K562 (cell line): ENCODE data around the gene GALNT9. TPM values are rescaled to one million over a fixed set of nuclear protein-coding genes. Genes with fewer than 3 reads are reported as not detected.

Experiments used
- ATAC-seq: fragments of 200-7000 bp; cut with Tn5 transposase; 3 replicates; pipeline ENCODE4 v1.9.1; 2020; ENCODE audit warnings: moderate library complexity
- BruUV-seq: library from RNA; stranded (reverse); fragments of 400-500 nt; replicated peaks from 2 replicates; lab custom pipeline; 2021; lab: Mats Ljungman, UMichigan
- CTCF ChIA-PET: fragments of 300-600 bp; formaldehyde crosslinking; extraction: SDS; loops from one replicate; lab custom pipeline; 2021; ENCODE audit warnings: low intra/inter-chr PET ratio; lab: Yijun Ruan, JAX
- POLR2A ChIA-PET: fragments of 300-600, 350-650 bp; sonication (Branson Sonifier 250); formaldehyde crosslinking; extraction: SDS; loops from one replicate; lab custom pipeline; 2021; ENCODE audit warnings: antibody characterized with exemption, inconsistent platforms; lab: Yijun Ruan, JAX
- DNase-seq, 4 experiments: peaks; one replicate each; pipeline versions ENCODE4 v3.0.0 to v3.0.0-alpha.2; 2011 to 2018; ENCODE audit warnings: low spot score in 3 of 4, mixed read lengths in 3 of 4; ENCODE audit errors: extremely low read depth in 1 of 4
- FAIRE-seq: peaks from 2 replicates; lab custom pipeline; 2011; peaks lifted over from hg19 to GRCh38; lab: Jason Lieb, UNC
- H2AFZ ChIP-seq: 2 replicates; pipeline ENCODE4 v1.6.0; 2011; ENCODE audit warnings: low read depth, low read length, control low read depth, inconsistent platforms
- H3K27ac ChIP-seq: fragments of 200-600 bp; 3 replicates; pipeline ENCODE4 v1.8.0; 2011; ENCODE audit warnings: low read depth, mild to moderate bottlenecking, control low read depth, inconsistent platforms, low read length, moderate library complexity, mixed read lengths; ENCODE audit errors: extremely low read depth
- H3K27me3 ChIP-seq, 2 experiments: fragments of 300-600 bp in 1 of 2; 2 replicates in 1 of 2; 3 replicates in 1 of 2; pipeline versions ENCODE4 v1.6.0 to v1.8.0; 2011; ENCODE audit warnings: inconsistent platforms in 2 of 2, low read length in 2 of 2, mild to moderate bottlenecking in 1 of 2, mixed read lengths in 1 of 2, moderate library complexity in 1 of 2; ENCODE audit not compliant: control insufficient read depth in 2 of 2, insufficient read depth in 2 of 2
- H3K36me3 ChIP-seq: fragments of 300-600 bp; 3 replicates; pipeline ENCODE4 v1.8.0; 2011; ENCODE audit warnings: mild to moderate bottlenecking, low read length, inconsistent platforms; ENCODE audit not compliant: control insufficient read depth, insufficient read depth
- H3K4me1 ChIP-seq, 2 experiments: fragments of 200-600 bp in 1 of 2; replicated peaks in 1 of 2; 2 replicates in 1 of 2; 3 replicates in 1 of 2; pipeline versions ENCODE4 v1.5.1 to v1.8.0; 2011; ENCODE audit warnings: inconsistent platforms in 2 of 2, low read length in 2 of 2, mild to moderate bottlenecking in 1 of 2, mixed read lengths in 1 of 2, moderate library complexity in 1 of 2; ENCODE audit not compliant: control insufficient read depth in 2 of 2, insufficient read depth in 2 of 2
- H3K4me2 ChIP-seq: 2 replicates; pipeline ENCODE4 v1.6.1; 2011; ENCODE audit warnings: low read length, control low read depth, inconsistent platforms, mixed read lengths; ENCODE audit not compliant: insufficient read depth
- H3K4me3 ChIP-seq: fragments of 200-600 bp; sonication (generic), shearing (Covaris generic); 2 replicates; pipeline ENCODE4 v1.5.1; 2016; ENCODE audit warnings: control low read depth, inconsistent platforms
- H3K79me2 ChIP-seq: fragments of 200-600 bp; 3 replicates; pipeline ENCODE4 v1.8.0; 2011; ENCODE audit warnings: low read length, inconsistent platforms; ENCODE audit not compliant: control insufficient read depth, insufficient read depth
- H3K9ac ChIP-seq, 2 experiments: 2 replicates each; pipeline versions ENCODE4 v1.6.0 to v1.6.1; 2011; ENCODE audit warnings: low read depth in 2 of 2, low read length in 2 of 2, control low read depth in 1 of 2, inconsistent platforms in 1 of 2, mild to moderate bottlenecking in 1 of 2, mixed read lengths in 1 of 2; ENCODE audit not compliant: insufficient read depth in 1 of 2
- H3K9me1 ChIP-seq: one replicate; pipeline ENCODE4 v1.6.0; 2011; ENCODE audit warnings: inconsistent platforms, mild to moderate bottlenecking, low read length, moderate library complexity; ENCODE audit not compliant: control insufficient read depth, insufficient read depth
- H3K9me3 ChIP-seq: replicated peaks from 2 replicates; pipeline ENCODE4 v1.5.1; 2011; ENCODE audit warnings: low read depth, low read length, inconsistent platforms; ENCODE audit not compliant: control insufficient read depth, insufficient read depth
- H4K20me1 ChIP-seq: replicated peaks from 2 replicates; pipeline ENCODE4 v1.6.1; 2011; ENCODE audit warnings: low read length, inconsistent platforms, mixed read lengths; ENCODE audit not compliant: control insufficient read depth, insufficient read depth
- WGBS: fragments of 100-300 bp; shearing (Covaris generic); methylation state at CpG from one replicate; pipeline ENCODE4 v1.1.6; 2016; ENCODE audit warnings: low coverage, mixed read lengths; ENCODE audit not compliant: insufficient coverage; ENCODE audit errors: missing lambda C conversion rate; 5-methylcytosine and 5-hydroxymethylcytosine counted together
- in situ Hi-C: fragments of 300-500 bp; cut with MboI; formaldehyde crosslinking; loops from 4 replicates; pipeline ENCODE4 v1.15.0; 2018; ENCODE audit warnings: inconsistent platforms, mixed read lengths
- intact Hi-C: fragments of 100-400 bp; cut with micrococcal nuclease; formaldehyde crosslinking; loops from 2 replicates; pipeline ENCODE4 v1.14.2; 2022
- polyA plus RNA-seq, 8 experiments: library from polyadenylated mRNA; depleted of rRNA in 4 of 8; stranded (reverse) in 5 of 8; unstranded in 3 of 8; fragments of >200 nt; fragmentation: Nextera tagmentation in 2 of 8; fragmentation: Illumina TruSeq in 1 of 8; extraction: Ambion mirVana in 2 of 8; extraction: Trizol in 1 of 8; gene quantifications; 2 replicates each; pipeline versions ENCODE4 v1.2.1 to v1.2.3, GENCODE V29; 2011 to 2014; ENCODE audit warnings: inconsistent platforms in 1 of 8, missing spikeins in 1 of 8
- total RNA-seq, 7 experiments: library from RNA; depleted of rRNA in 6 of 7; stranded (reverse); fragments of >200 nt in 6 of 7; fragmentation: Illumina TruSeq in 2 of 7; extraction: Trizol in 2 of 7; gene quantifications; 2 replicates each; pipeline versions ENCODE4 v1.2.1 to v1.2.3, GENCODE V29; 2011 to 2021; ENCODE audit warnings: low replicate concordance in 1 of 7
- TF ChIP-seq, protein P1 (sequence below): sonication (generic); formaldehyde crosslinking; IDR thresholded peaks from 2 replicates; pipeline ENCODE4 v1.8.0; 2022; ENCODE audit warnings: mild to moderate bottlenecking, missing genetic modification reagents, borderline replicate concordance

GALNT9 gene
- total and polyA plus RNA-seq, 9 of the 15 experiments (the other 6 are each of a cell fraction or from before 2014, with no cell fraction given) = not detected

GRCh38 chr12:132319991-132320570, 9.3 kb downstream of the GALNT9 start:
- no peaks in the 10 kb centered on the region for H3K36me3 ChIP-seq
- H3K9me1 ChIP-seq = no peaks in the 10 kb centered on the region
- no peak overlapping the region for H3K4me2 ChIP-seq
- intact Hi-C loops = no loop called here
- in situ Hi-C loops = no loop called here
- peaks cover 45 to 94% of the 10 kb centered on the region in 2 experiments for H3K27me3 ChIP-seq
- no peaks in the 10 kb centered on the region for H3K79me2 ChIP-seq
- H3K9me3 ChIP-seq = no peaks in the 10 kb centered on the region
- ChIA-PET CTCF (no interaction called here), POLR2A (no interaction called here)
- no peak overlapping the region for H3K4me3 ChIP-seq
- 16% methylated on average over 27 of the region's 29 CpGs for WGBS
- DNase-seq (no peak), FAIRE-seq (no peak), ATAC-seq (no peak)
- no peak overlapping the region for H2AFZ ChIP-seq
- H4K20me1 ChIP-seq = peaks cover 9% of the 10 kb centered on the region; the same call in 1 of the 2 replicates
- TF ChIP-seq, protein P1, sequence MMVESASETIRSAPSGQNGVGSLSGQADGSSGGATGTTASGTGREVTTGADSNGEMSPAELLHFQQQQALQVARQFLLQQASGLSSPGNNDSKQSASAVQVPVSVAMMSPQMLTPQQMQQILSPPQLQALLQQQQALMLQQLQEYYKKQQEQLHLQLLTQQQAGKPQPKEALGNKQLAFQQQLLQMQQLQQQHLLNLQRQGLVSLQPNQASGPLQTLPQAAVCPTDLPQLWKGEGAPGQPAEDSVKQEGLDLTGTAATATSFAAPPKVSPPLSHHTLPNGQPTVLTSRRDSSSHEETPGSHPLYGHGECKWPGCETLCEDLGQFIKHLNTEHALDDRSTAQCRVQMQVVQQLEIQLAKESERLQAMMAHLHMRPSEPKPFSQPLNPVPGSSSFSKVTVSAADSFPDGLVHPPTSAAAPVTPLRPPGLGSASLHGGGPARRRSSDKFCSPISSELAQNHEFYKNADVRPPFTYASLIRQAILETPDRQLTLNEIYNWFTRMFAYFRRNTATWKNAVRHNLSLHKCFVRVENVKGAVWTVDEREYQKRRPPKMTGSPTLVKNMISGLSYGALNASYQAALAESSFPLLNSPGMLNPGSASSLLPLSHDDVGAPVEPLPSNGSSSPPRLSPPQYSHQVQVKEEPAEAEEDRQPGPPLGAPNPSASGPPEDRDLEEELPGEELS = no peak
- H3K4me1 ChIP-seq = peaks cover 0 to 11% of the 10 kb centered on the region in 2 experiments; a peak in 1 of 5 replicates
- no peak overlapping the region for H3K9ac ChIP-seq
- BruUV-seq = no TSS peak
- no peak overlapping the region for H3K27ac ChIP-seq
